ENCODE results near the gene PMM1.
"Not testable (repeated sequence)": the region's sequence is repeated elsewhere in the genome, so short reads cannot be mapped to it uniquely, and the experiment has no call there.

Gene PMM1

DNA sequence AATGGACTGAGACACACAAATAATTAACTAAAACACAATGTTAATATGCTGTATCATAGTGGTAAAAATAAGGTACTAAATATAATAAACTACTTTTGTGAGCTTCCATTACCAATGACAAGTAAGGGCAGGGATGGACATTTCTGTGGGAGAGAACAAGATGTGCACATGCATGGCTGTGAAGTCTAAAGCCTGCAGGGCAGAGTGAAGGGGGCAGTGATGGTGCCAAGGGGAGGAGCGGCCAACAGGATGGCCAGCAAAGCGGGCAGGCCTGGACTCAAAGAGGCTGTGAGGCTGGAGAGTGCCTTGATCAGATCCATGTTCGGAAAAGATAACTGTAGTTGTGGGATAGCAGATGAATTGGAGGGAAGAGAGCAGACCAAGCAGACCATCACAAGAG is 18.7 kb upstream of the PMM1 start:
- no peak overlapping the region for H3K4me3 Mint-ChIP-seq
- no peaks in the 10 kb centered on the region for H3K9me3 Mint-ChIP-seq
- H3K27me3 Mint-ChIP-seq: no peaks in the 10 kb centered on the region
- ATAC-seq (no peak), DNase-seq (no peak)
- H3K27ac Mint-ChIP-seq: no peak overlapping the region
- H3K4me1 Mint-ChIP-seq: peaks cover 40% of the 10 kb centered on the region

GRCh38 chr22:41603873-41604332 is 14.3 kb upstream of the PMM1 start:
- peak; percentile 100 for ATAC-seq
- H3K27ac Mint-ChIP-seq: peak overlapping the region; percentile 10 to 93
- peak; percentile 74 to 91 for DNase-seq
- no peaks in the 10 kb centered on the region for H3K27me3 Mint-ChIP-seq
- peaks cover 39% of the 10 kb centered on the region for H3K4me1 Mint-ChIP-seq
- peak overlapping the region in 1 of 2 donors; percentile 17 for H3K4me3 Mint-ChIP-seq
- no peaks in the 10 kb centered on the region for H3K9me3 Mint-ChIP-seq

DNA sequence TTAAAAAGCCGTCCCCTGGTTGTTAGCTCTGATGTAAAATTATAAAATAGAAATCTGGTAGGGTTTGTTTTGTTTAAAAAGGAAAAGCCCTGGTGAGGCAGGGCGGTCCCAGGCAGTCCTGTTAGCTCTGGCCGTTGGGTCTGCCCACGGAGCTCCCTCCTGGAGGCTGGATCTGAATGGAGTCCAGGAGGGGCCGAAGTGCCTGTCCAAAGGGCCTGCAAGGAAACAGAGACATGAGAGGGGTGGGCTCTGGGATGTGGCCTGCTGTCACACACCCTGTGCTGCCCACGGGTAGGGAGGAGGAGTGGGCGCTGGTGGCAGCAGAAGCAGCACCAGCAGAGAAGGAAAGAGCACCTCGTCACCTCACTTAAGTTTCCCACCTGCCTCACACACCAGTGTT is 11.3 kb upstream of the PMM1 start:
- H3K4me1 Mint-ChIP-seq: peaks cover 48% of the 10 kb centered on the region
- no peak overlapping the region for H3K4me3 Mint-ChIP-seq
- DNase-seq (no peak), ATAC-seq (no peak)
- H3K27me3 Mint-ChIP-seq: no peaks in the 10 kb centered on the region
- no peaks in the 10 kb centered on the region for H3K9me3 Mint-ChIP-seq
- no peak overlapping the region for H3K27ac Mint-ChIP-seq

- H3K4me1 Mint-ChIP-seq: peaks cover 30% of the 10 kb centered on the region
Measured at GRCh38 chr22:41598891-41599635, 9.4 kb upstream of the PMM1 start.

GRCh38 chr22:41598081-41598480 is 8.4 kb upstream of the PMM1 start:
- no peak overlapping the region for H3K27ac Mint-ChIP-seq
- no peaks in the 10 kb centered on the region for H3K27me3 Mint-ChIP-seq
- DNase-seq (no peak), ATAC-seq (no peak)
- peaks cover 20% of the 10 kb centered on the region for H3K4me1 Mint-ChIP-seq
- H3K9me3 Mint-ChIP-seq: no peaks in the 10 kb centered on the region
- no peak overlapping the region for H3K4me3 Mint-ChIP-seq

More at GRCh38 chr22:41598891-41599635, 9.4 kb upstream of the PMM1 start:
- Mint-ChIP-seq H3K27me3 (no peaks in the 10 kb centered on the region), H3K4me3 (no peak overlapping the region), H3K27ac (no peak overlapping the region), H3K9me3 (no peaks in the 10 kb centered on the region)
- no peak for DNase-seq
- ATAC-seq: no peak

DNA sequence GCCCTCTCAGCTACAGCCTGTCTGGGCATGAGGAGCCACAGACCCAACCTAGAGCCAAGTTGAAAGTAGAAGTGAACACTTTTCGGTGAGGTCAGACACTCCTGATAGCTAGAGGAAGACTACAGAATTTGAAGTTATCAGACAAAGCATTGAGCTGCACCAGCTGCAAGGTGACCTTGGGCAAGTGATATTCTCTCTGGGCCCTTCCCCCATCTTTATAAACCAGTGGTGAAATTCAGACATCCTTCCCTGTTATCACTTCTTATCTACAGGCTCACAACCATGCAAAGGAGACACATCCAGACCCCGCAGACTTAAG is 8.0 kb upstream of the PMM1 start:
- H3K9me3 Mint-ChIP-seq: no peaks in the 10 kb centered on the region
- DNase-seq: no peak
- H3K4me1 Mint-ChIP-seq: peaks cover 15% of the 10 kb centered on the region
- peak; percentile 13 for ATAC-seq
- H3K27ac Mint-ChIP-seq: no peak overlapping the region
- no peaks in the 10 kb centered on the region for H3K27me3 Mint-ChIP-seq
- no peak overlapping the region for H3K4me3 Mint-ChIP-seq

- Mint-ChIP-seq H3K4me1 (peaks cover 10% of the 10 kb centered on the region), H3K9me3 (no peaks in the 10 kb centered on the region), H3K27ac (no peak overlapping the region), H3K27me3 (no peaks in the 10 kb centered on the region), H3K4me3 (no peak overlapping the region)
- ATAC-seq: peak; percentile 81
- DNase-seq: peak in 1 of 2 donors; percentile 42
Measured at GRCh38 chr22:41596776-41597634, 7.4 kb upstream of the PMM1 start.

DNA sequence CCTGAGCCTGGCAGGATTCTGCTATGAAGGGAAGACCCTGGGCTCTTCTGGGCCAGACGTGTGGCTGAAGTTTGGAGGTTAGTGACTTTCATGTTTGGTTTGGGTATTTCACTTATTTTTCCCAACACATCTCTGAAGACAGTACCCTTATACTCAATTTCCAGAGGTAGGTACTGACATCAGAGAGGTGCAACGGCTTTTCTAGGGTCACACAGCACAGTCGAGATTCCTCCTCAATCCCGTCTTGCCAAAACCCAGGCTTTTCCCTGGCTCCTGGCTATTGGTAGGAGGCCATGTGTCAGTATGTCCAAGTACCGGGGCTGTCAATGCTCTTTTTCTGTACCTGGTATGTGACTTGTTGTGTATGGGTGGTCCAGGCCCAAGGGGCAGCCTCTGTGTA is 6.1 kb upstream of the PMM1 start:
- H3K9me3 Mint-ChIP-seq: no peaks in the 10 kb centered on the region

DNA sequence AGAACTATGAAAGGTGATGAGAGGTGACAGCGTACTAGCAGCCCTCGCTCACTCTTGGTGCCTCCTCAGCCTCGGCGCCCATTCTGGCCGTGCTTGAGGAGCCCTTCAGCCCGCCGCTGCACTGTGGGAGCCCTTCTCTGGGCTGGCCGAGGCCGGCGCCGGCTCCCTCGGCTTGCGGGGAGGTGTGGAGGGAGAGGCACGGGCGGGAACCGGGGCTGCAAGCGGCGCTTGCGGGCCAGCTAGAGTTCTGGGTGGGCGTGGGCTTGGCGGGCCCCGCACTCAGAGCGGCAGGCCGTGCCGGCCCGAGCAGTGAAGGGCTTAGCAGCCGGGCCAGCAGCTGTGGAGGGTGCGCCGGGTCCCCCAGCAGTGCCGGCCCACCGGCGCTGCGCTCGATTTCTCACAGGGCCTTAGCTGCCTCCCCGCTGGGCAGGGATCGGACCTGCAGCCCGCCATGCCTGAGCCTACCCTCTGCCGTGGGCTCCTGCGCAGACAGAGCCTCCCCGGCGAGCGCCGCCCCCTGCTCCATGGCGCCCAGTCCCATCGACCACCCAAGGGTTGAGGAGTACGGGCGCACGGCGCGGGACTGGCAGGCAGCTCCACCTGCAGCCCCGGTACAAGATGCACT is 3.8 kb upstream of the PMM1 start:
- H3K27ac Mint-ChIP-seq, H3K9me3 Mint-ChIP-seq, ATAC-seq, DNase-seq, H3K4me3 Mint-ChIP-seq, H3K27me3 Mint-ChIP-seq: not testable (repeated sequence)
- H3K4me1 Mint-ChIP-seq: peaks cover 22% of the 10 kb centered on the region

More for the DNA sequence above, 6.1 kb upstream of the PMM1 start:
- Mint-ChIP-seq H3K27ac (no peak overlapping the region), H3K27me3 (no peaks in the 10 kb centered on the region), H3K4me1 (peaks cover 10% of the 10 kb centered on the region), H3K4me3 (no peak overlapping the region)
- DNase-seq (no peak), ATAC-seq (no peak)

- ATAC-seq: no peak
- H3K27me3 Mint-ChIP-seq: no peaks in the 10 kb centered on the region
- H3K4me1 Mint-ChIP-seq: peaks cover 22% of the 10 kb centered on the region
- H3K4me3 Mint-ChIP-seq: no peak overlapping the region
- DNase-seq: no peak
- no peaks in the 10 kb centered on the region for H3K9me3 Mint-ChIP-seq
- H3K27ac Mint-ChIP-seq: peak overlapping the region in 1 of 2 donors; percentile 6
Measured at GRCh38 chr22:41587347-41587723, 2.3 kb downstream of the PMM1 start.

DNA sequence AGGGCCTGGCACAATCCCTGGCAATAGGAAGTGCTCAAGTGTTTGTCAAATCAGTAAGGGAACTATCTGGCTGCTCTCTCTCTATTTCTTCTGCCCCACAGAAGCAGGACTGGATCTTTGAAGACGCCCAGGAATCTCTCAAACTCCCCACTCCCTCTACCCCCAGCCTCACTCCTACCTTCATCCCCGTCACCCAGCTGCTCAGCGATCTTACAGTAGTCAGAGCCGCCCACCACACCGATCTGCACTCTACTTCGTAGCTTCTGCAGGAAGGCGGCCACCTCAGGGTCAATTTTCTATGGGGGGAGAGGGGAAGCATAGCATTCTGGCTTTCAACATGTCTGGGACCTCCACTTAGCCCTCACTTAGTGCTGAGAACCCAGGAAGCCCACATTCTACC is 3.7 kb downstream of the PMM1 start:
- Mint-ChIP-seq H3K4me3 (no peak overlapping the region), H3K4me1 (peaks cover 28% of the 10 kb centered on the region), H3K27me3 (no peaks in the 10 kb centered on the region), H3K27ac (no peak overlapping the region), H3K9me3 (no peaks in the 10 kb centered on the region)
- no peak for ATAC-seq
- no peak for DNase-seq

- peaks cover 33% of the 10 kb centered on the region for H3K4me1 Mint-ChIP-seq
- ATAC-seq (no peak), DNase-seq (no peak)
- H3K27me3 Mint-ChIP-seq: no peaks in the 10 kb centered on the region
- H3K9me3 Mint-ChIP-seq: no peaks in the 10 kb centered on the region
- no peak overlapping the region for H3K4me3 Mint-ChIP-seq
- H3K27ac Mint-ChIP-seq: no peak overlapping the region
Measured at GRCh38 chr22:41584881-41585280, 4.8 kb downstream of the PMM1 start.

GRCh38 chr22:41582694-41583093 is 6.9 kb downstream of the PMM1 start:
- Mint-ChIP-seq H3K27me3 (no peaks in the 10 kb centered on the region), H3K9me3 (no peaks in the 10 kb centered on the region), H3K4me3 (no peak overlapping the region), H3K27ac (no peak overlapping the region), H3K4me1 (peaks cover 14% of the 10 kb centered on the region)
- DNase-seq: no peak
- no peak for ATAC-seq

DNA sequence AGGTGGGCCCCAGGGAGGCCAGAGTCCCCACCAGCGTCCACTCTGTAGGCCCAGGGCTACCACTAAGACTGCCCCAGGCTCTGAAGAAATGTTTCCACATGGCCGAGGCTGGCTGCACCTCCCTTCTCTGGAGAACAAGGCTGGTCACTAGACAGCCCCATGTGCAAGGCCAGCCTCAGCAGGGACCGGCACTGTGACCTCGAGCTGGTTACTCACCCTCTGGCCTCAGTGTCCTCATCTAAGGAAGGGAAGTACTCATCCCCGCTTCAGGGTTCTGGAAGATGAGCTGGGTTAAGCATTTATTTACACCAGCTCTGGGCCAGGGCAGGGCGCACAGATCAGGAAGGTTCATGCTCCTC is 9.7 kb downstream of the PMM1 start:
- no peak for DNase-seq

GRCh38 chr22:41579297-41579996 is 10.2 kb downstream of the PMM1 start:
- no peak for ATAC-seq
- H3K4me3 Mint-ChIP-seq: no peak overlapping the region
- H3K27me3 Mint-ChIP-seq: no peaks in the 10 kb centered on the region
- peaks cover 11% of the 10 kb centered on the region for H3K4me1 Mint-ChIP-seq
- no peaks in the 10 kb centered on the region for H3K9me3 Mint-ChIP-seq
- H3K27ac Mint-ChIP-seq: peak overlapping the region in 1 of 2 donors; percentile 63
- DNase-seq: no peak

More for the DNA sequence above, 9.7 kb downstream of the PMM1 start:
- H3K4me1 Mint-ChIP-seq: peaks cover 11% of the 10 kb centered on the region
- ATAC-seq: no peak
- peak overlapping the region in 1 of 2 donors; percentile 38 for H3K27ac Mint-ChIP-seq
- H3K4me3 Mint-ChIP-seq: no peak overlapping the region
- H3K9me3 Mint-ChIP-seq: no peaks in the 10 kb centered on the region
- no peaks in the 10 kb centered on the region for H3K27me3 Mint-ChIP-seq

All from stimulated activated naive CD8-positive, alpha-beta T cell treated with anti-CD3 and anti-CD28 coated beads, Interleukin-15, amount 100 ng/mL, for 72 hours (primary cell).